ENCODE measurements around the gene ATG9B.

DNA sequence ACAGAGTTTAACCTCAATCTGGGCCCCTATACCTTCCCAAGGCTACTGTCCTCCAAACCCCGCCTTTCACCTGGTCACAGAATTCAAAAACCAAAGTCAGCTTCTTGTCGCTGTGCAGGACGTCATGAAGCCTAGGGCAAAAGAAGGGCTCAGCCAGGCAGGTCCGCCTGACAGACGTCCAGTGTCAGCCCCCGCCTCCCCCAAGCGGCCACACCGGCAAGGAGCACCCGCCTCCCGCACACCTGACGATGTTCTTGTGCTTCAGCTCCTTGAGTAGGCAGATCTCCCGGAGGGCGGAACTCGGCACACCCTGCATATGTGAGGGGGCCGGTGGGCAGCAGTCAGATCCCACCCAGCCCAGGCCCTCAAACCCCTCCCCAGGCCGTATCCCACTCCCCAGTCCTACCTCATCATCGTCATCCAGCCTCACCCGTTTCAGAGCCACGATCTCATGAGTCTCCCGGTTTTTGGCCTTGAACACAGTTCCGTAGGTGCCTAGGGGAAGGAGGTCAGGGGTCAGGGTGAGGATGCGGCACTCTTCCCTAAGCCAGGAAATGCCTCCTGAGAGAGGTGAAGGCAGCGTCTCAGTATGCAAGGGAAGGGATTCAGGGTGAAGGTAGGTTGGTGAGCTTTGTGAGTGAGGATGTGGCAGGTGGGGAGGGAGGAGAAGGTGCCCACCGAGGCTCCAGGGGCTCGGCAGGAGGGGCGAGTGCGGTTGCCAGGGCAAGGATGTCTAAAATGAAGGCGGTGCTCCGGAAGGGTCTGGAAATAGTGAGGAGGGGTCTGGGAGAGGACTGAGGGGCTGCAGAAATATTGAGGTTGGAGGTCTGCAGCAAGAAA lies 32.6 kb upstream of the ATG9B start:
- TF ChIP-seq, protein P1, sequence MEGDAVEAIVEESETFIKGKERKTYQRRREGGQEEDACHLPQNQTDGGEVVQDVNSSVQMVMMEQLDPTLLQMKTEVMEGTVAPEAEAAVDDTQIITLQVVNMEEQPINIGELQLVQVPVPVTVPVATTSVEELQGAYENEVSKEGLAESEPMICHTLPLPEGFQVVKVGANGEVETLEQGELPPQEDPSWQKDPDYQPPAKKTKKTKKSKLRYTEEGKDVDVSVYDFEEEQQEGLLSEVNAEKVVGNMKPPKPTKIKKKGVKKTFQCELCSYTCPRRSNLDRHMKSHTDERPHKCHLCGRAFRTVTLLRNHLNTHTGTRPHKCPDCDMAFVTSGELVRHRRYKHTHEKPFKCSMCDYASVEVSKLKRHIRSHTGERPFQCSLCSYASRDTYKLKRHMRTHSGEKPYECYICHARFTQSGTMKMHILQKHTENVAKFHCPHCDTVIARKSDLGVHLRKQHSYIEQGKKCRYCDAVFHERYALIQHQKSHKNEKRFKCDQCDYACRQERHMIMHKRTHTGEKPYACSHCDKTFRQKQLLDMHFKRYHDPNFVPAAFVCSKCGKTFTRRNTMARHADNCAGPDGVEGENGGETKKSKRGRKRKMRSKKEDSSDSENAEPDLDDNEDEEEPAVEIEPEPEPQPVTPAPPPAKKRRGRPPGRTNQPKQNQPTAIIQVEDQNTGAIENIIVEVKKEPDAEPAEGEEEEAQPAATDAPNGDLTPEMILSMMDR (IDR thresholded peaks at IDR 0.05) = no peak
- TF ChIP-seq EP300 (IDR thresholded peaks at IDR 0.05) = no peak
- TF ChIP-seq POLR2A (IDR thresholded peaks at IDR 0.05) = no peak

All from gastroesophageal sphincter (tissue), 3 donors.